ENCODE results near the gene DNAI2.

Gene DNAI2

DNA sequence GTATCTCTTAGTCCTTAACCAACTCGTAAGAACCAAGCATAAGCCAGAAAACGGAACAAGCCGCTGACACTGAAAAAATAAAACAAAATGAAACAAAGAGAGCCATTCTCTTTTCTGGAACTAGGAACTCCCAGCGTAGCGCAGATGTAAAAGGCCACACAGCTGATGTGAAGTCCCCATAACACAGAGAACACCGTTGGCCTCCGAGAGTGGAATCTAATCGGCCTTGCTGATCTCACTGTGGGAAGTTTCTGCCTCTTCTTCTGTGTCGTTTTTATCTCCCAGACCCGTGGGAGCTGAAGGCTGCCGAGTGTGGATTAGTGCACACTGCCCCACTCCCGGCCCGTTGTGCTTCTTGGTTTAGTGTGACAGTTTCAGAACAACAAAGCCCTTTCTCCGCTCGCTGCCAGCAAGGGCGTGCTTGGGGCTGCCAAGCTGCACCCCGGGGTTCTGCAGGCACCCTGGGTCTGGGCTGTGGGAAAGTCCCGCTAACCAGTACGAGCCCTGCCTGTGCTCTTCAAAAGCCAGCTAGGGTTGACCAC, 38.9 kb upstream of the DNAI2 start:
- WGBS, 2 experiments (ENCODE audit: insufficient coverage in 2 of 2): 91 to 92% methylated on average over 16 to 18 of the region's 19 CpGs
- Histone ChIP-seq H3K4me1 (ENCODE audit: control insufficient read depth, insufficient read depth, low read length, poor library complexity, severe bottlenecking) (no peaks in the 10 kb centered on the region), H3K4me3 (ENCODE audit: extremely low read depth, insufficient read depth, low read length, poor library complexity, severe bottlenecking) (no peak overlapping the region), H3K27ac (ENCODE audit: low read depth, low read length, severe bottlenecking) (no peak overlapping the region), H3K36me3 (ENCODE audit: control insufficient read depth, insufficient read depth, low read length) (no peaks in the 10 kb centered on the region), H3K9me3 (ENCODE audit: control insufficient read depth, low read length) (no peaks in the 10 kb centered on the region)

DNA sequence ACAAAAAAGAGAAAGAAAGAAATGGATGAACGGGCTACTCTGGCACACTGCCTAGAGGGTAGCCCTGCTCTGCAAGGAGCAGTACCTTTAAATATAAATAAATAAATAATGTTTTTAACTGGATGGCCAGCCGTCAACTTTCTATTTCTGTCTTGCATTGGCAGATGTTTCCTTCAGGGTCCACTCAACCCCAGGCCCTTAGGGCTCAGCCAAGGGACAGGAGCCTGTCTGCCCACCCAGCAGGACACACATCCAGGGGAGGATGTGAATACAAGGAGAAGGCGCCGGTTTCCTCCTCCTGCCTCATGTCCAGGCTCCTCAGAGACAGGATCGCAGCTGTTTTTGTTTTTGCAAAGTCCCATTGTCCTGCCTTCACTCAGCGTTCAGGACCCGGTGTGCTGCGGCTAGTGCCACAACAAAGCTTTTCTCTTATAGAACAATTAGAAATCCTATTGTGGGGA, 38.1 kb upstream of the DNAI2 start:
- WGBS, 2 experiments (ENCODE audit: insufficient coverage in 2 of 2): 69 to 86% methylated on average over 3 of the region's 8 CpGs
- Histone ChIP-seq H3K9me3 (ENCODE audit: control insufficient read depth, low read length) (no peaks in the 10 kb centered on the region), H3K4me1 (ENCODE audit: control insufficient read depth, insufficient read depth, low read length, poor library complexity, severe bottlenecking) (no peaks in the 10 kb centered on the region), H3K36me3 (ENCODE audit: control insufficient read depth, insufficient read depth, low read length) (no peaks in the 10 kb centered on the region), H3K4me3 (ENCODE audit: extremely low read depth, insufficient read depth, low read length, poor library complexity, severe bottlenecking) (no peak overlapping the region), H3K27ac (ENCODE audit: low read depth, low read length, severe bottlenecking) (no peak overlapping the region)

DNA sequence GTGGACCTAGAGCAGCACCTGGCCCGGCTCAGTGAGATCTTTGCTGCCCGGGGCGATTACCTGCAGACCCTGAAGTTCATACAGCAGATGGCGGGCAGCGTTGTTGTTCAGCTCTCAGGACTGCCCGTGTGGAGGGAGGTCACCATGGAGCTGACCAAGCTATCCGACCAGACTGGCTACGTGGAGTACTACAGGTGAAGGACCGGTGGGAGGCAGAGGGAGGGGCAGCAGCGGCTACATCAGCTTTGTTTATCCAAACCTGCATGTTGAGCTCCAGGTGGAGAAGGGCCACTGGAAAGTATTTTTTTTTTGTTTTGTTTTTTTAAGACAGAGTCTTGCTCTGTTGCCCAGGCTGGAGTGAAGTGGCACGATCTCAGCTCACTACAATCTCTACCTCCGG, 36.7 kb upstream of the DNAI2 start:
- Histone ChIP-seq H3K9me3 (ENCODE audit: control insufficient read depth, low read length) (no peaks in the 10 kb centered on the region), H3K36me3 (ENCODE audit: control insufficient read depth, insufficient read depth, low read length) (no peaks in the 10 kb centered on the region), H3K4me1 (ENCODE audit: control insufficient read depth, insufficient read depth, low read length, poor library complexity, severe bottlenecking) (no peaks in the 10 kb centered on the region), H3K4me3 (ENCODE audit: extremely low read depth, insufficient read depth, low read length, poor library complexity, severe bottlenecking) (no peak overlapping the region), H3K27ac (ENCODE audit: low read depth, low read length, severe bottlenecking) (no peak overlapping the region)
- WGBS, 2 experiments (ENCODE audit: insufficient coverage in 2 of 2): 93 to 94% methylated on average over 10 to 11 of the region's 12 CpGs

GRCh38 chr17:74239172-74239571, 34.9 kb upstream of the DNAI2 start:
- no peaks in the 10 kb centered on the region for H3K4me1 ChIP-seq (ENCODE audit: control insufficient read depth, insufficient read depth, low read length, poor library complexity, severe bottlenecking)
- no peak overlapping the region for H3K4me3 ChIP-seq (ENCODE audit: extremely low read depth, insufficient read depth, low read length, poor library complexity, severe bottlenecking)
- H3K9me3 ChIP-seq (ENCODE audit: control insufficient read depth, low read length): no peaks in the 10 kb centered on the region
- 66 to 77% methylated on average over 7 of the region's 10 CpGs for WGBS, 2 experiments (ENCODE audit: insufficient coverage in 2 of 2)
- no peaks in the 10 kb centered on the region for H3K36me3 ChIP-seq (ENCODE audit: control insufficient read depth, insufficient read depth, low read length)
- no peak overlapping the region for H3K27ac ChIP-seq (ENCODE audit: low read depth, low read length, severe bottlenecking)

- Histone ChIP-seq H3K4me3 (ENCODE audit: extremely low read depth, insufficient read depth, low read length, poor library complexity, severe bottlenecking) (no peak overlapping the region), H3K27ac (ENCODE audit: low read depth, low read length, severe bottlenecking) (no peak overlapping the region), H3K4me1 (ENCODE audit: control insufficient read depth, insufficient read depth, low read length, poor library complexity, severe bottlenecking) (peaks cover 8% of the 10 kb centered on the region), H3K36me3 (ENCODE audit: control insufficient read depth, insufficient read depth, low read length) (no peaks in the 10 kb centered on the region), H3K9me3 (ENCODE audit: control insufficient read depth, low read length) (no peaks in the 10 kb centered on the region)
- WGBS, 2 experiments (ENCODE audit: insufficient coverage in 2 of 2): 70 to 86% methylated on average over 8 to 9 of the region's 11 CpGs
Measured at GRCh38 chr17:74240618-74241205, 33.3 kb upstream of the DNAI2 start.

DNA sequence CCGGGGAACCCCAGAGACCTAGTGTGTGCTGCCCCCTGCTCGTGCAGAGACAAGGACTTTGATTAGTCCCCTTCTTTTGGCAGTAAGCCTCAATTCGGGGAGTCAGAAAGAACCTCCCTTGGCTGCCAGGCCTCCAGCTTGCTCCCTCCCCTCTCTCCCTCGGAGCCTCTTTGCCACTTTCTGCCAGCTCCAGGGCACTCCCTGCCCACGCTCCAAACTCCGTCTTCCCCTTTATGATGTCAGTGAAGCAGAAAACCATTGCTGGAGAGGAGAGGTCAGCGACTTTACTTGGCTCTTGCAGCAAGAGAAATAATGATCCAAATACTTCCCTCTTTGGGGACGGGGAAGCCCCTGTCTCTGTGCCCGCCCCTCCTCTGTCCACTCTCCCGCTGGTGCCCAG, 32.6 kb upstream of the DNAI2 start:
- Histone ChIP-seq H3K4me3 (ENCODE audit: extremely low read depth, insufficient read depth, low read length, poor library complexity, severe bottlenecking) (no peak overlapping the region), H3K36me3 (ENCODE audit: control insufficient read depth, insufficient read depth, low read length) (no peaks in the 10 kb centered on the region), H3K9me3 (ENCODE audit: control insufficient read depth, low read length) (no peaks in the 10 kb centered on the region), H3K4me1 (ENCODE audit: control insufficient read depth, insufficient read depth, low read length, poor library complexity, severe bottlenecking) (peaks cover 12% of the 10 kb centered on the region), H3K27ac (ENCODE audit: low read depth, low read length, severe bottlenecking) (no peak overlapping the region)
- WGBS, 2 experiments (ENCODE audit: insufficient coverage in 2 of 2): 81 to 96% methylated on average over 4 to 10 of the region's 10 CpGs

DNA sequence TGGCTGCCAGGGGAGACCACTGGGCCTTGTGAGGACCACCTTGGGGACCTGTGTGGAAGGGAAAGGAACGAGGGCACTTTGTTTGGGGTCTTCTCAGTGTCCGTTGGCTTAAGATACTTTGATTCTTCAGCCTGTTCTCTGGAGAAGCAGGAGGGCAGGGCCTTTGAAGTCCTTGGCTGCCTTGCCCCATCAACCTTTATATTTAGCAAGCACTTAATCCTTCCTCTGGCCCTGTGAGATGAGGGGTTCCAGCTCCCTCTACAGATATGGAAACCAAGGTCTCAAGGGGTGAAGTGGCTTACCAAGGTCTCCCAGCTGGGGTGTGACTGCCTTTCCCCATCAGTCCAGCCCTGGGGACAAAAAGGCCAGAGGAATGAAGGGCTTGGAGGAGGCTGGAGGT, 32.2 kb upstream of the DNAI2 start:
- Histone ChIP-seq H3K36me3 (ENCODE audit: control insufficient read depth, insufficient read depth, low read length) (no peaks in the 10 kb centered on the region), H3K9me3 (ENCODE audit: control insufficient read depth, low read length) (no peaks in the 10 kb centered on the region), H3K4me3 (ENCODE audit: extremely low read depth, insufficient read depth, low read length, poor library complexity, severe bottlenecking) (no peak overlapping the region), H3K27ac (ENCODE audit: low read depth, low read length, severe bottlenecking) (no peak overlapping the region), H3K4me1 (ENCODE audit: control insufficient read depth, insufficient read depth, low read length, poor library complexity, severe bottlenecking) (peaks cover 12% of the 10 kb centered on the region)
- 100% methylated on average over 1 of the region's 2 CpGs; no CpG with 5 or more reads in 1 of the 2 experiments for WGBS, 2 experiments (ENCODE audit: insufficient coverage in 2 of 2)

DNA sequence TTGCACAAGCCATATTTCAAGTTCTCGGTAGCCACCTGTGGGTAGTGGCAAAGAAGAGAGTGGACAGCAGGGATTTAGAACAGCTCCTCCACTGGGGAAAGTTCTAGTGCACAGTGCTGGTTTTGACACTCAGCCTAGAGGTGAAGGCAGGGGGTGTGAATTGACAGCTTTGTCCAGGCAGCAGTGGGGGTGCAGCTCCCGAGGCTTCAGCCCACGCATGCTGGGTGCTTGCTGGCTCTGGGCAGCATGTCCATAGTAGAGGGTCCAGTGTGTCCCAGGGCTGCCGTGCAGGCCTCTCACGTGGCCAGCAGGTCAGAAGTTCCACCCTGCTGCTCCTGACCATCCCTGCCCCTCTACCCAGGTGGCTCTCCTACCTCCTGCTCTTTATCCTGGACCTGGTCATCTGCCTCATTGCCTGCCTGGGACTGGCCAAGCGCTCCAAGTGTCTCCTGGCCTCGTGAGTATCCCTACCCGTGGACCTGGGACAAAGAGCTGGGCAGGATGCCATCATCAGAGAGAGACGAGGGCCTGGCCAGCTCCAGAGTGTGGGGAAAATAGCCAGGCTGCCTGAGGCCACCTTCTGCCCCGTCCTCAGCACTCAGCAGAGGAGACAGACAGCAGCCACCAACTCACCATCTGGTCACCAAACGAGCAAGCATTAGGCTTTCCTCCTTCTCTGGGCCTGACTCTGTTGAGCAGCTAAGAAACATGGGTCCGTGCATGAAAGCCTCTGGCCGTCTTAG, 30.9 kb upstream of the DNAI2 start:
- WGBS, 2 experiments (ENCODE audit: insufficient coverage in 2 of 2): 86 to 91% methylated on average over 13 of the region's 13 CpGs
- H3K4me1 ChIP-seq (ENCODE audit: control insufficient read depth, insufficient read depth, low read length, poor library complexity, severe bottlenecking): peaks cover 12% of the 10 kb centered on the region
- no peak overlapping the region for H3K4me3 ChIP-seq (ENCODE audit: extremely low read depth, insufficient read depth, low read length, poor library complexity, severe bottlenecking)
- no peaks in the 10 kb centered on the region for H3K9me3 ChIP-seq (ENCODE audit: control insufficient read depth, low read length)
- H3K27ac ChIP-seq (ENCODE audit: low read depth, low read length, severe bottlenecking): no peak overlapping the region
- no peaks in the 10 kb centered on the region for H3K36me3 ChIP-seq (ENCODE audit: control insufficient read depth, insufficient read depth, low read length)

GRCh38 chr17:74244128-74244527, 29.9 kb upstream of the DNAI2 start:
- H3K36me3 ChIP-seq (ENCODE audit: control insufficient read depth, insufficient read depth, low read length): no peaks in the 10 kb centered on the region
- H3K27ac ChIP-seq (ENCODE audit: low read depth, low read length, severe bottlenecking): no peak overlapping the region

GRCh38 chr17:74244548-74244947, 29.5 kb upstream of the DNAI2 start:
- H3K4me3 ChIP-seq (ENCODE audit: extremely low read depth, insufficient read depth, low read length, poor library complexity, severe bottlenecking): no peak overlapping the region
- H3K4me1 ChIP-seq (ENCODE audit: control insufficient read depth, insufficient read depth, low read length, poor library complexity, severe bottlenecking): peaks cover 12% of the 10 kb centered on the region
- 84 to 86% methylated on average over 5 of the region's 6 CpGs for WGBS, 2 experiments (ENCODE audit: insufficient coverage in 2 of 2)
- H3K36me3 ChIP-seq (ENCODE audit: control insufficient read depth, insufficient read depth, low read length): no peaks in the 10 kb centered on the region
- H3K9me3 ChIP-seq (ENCODE audit: control insufficient read depth, low read length): no peaks in the 10 kb centered on the region
- no peak overlapping the region for H3K27ac ChIP-seq (ENCODE audit: low read depth, low read length, severe bottlenecking)

More at GRCh38 chr17:74244128-74244527, 29.9 kb upstream of the DNAI2 start:
- 92 to 97% methylated on average over 9 of the region's 10 CpGs for WGBS, 2 experiments (ENCODE audit: insufficient coverage in 2 of 2)
- Histone ChIP-seq H3K4me1 (ENCODE audit: control insufficient read depth, insufficient read depth, low read length, poor library complexity, severe bottlenecking) (peaks cover 12% of the 10 kb centered on the region), H3K4me3 (ENCODE audit: extremely low read depth, insufficient read depth, low read length, poor library complexity, severe bottlenecking) (no peak overlapping the region), H3K9me3 (ENCODE audit: control insufficient read depth, low read length) (no peaks in the 10 kb centered on the region)
